GM12878 (cell line): ENCODE measurements around the gene ANAPC2. TPM values are rescaled to one million over a fixed set of nuclear protein-coding genes. Genes with fewer than 3 reads are reported as not detected.

Experiments used
- E2F8 ChIP-seq: fragments of 450-650 bp; IDR thresholded peaks from 2 replicates; pipeline ENCODE4 v1.6.1; 2018; ENCODE audit warnings: mild to moderate bottlenecking, low read depth, moderate library complexity; ENCODE audit not compliant: partially characterized antibody
- ELK1 ChIP-seq: IDR thresholded peaks from 2 replicates; pipeline ENCODE4 v1.6.1; 2012; ENCODE audit warnings: low read depth, low read length, improper control_type of control experiment
- IKZF1 ChIP-seq: fragments of 450-650 bp; conservative IDR thresholded peaks from 2 replicates; pipeline ENCODE4 v1.6.1; 2017; ENCODE audit warnings: antibody characterized with exemption, mild to moderate bottlenecking
- NBN ChIP-seq: fragments of 450-650 bp; IDR thresholded peaks from 2 replicates; pipeline ENCODE4 v1.6.1; 2016
- NR2C1 ChIP-seq: fragments of 450-650 bp; IDR thresholded peaks from 2 replicates; pipeline ENCODE4 v1.6.1; 2017; ENCODE audit warnings: antibody characterized with exemption, mild to moderate bottlenecking, moderate library complexity
- PAX5 ChIP-seq: IDR thresholded peaks from 2 replicates; pipeline ENCODE4 v1.6.1; 2011; ENCODE audit warnings: low read depth, low read length, borderline replicate concordance
- POLR2AphosphoS5 ChIP-seq: IDR thresholded peaks from 2 replicates; pipeline ENCODE4 v1.6.1; 2011; ENCODE audit warnings: mild to moderate bottlenecking, low read length, inconsistent platforms
- POU2F2 ChIP-seq: IDR thresholded peaks from 3 replicates; pipeline ENCODE4 v1.6.1; 2011; ENCODE audit warnings: low read depth, mild to moderate bottlenecking, low read length, borderline replicate concordance
- RELA ChIP-seq: fragments of 450-650 bp; IDR thresholded peaks from 2 replicates; pipeline ENCODE4 v1.8.0; 2014; ENCODE audit warnings: borderline replicate concordance; ENCODE audit not compliant: partially characterized antibody
- RELB ChIP-seq: fragments of 450-650 bp; IDR thresholded peaks from 2 replicates; pipeline ENCODE4 v1.6.1; 2017; ENCODE audit warnings: low read depth, mild to moderate bottlenecking, moderate library complexity
- SREBF2 ChIP-seq: IDR thresholded peaks from 2 replicates; pipeline ENCODE4 v1.6.1; 2012; ENCODE audit warnings: mild to moderate bottlenecking, low read length
- ZBTB11 ChIP-seq: fragments of 450-650 bp; formaldehyde crosslinking; IDR thresholded peaks from 2 replicates; pipeline ENCODE4 v1.5.0; 2022; ENCODE audit warnings: mild to moderate bottlenecking, missing genetic modification characterization
- ZNF687 ChIP-seq: fragments of 450-650 bp; IDR thresholded peaks from 2 replicates; pipeline ENCODE4 v1.6.1; 2017; ENCODE audit warnings: mild to moderate bottlenecking, moderate library complexity
- ZSCAN29 ChIP-seq: fragments of 450-650 bp; IDR thresholded peaks from 2 replicates; pipeline ENCODE4 v1.6.1; 2017; ENCODE audit warnings: mild to moderate bottlenecking, moderate library complexity
- polyA plus RNA-seq, 11 experiments: library from polyadenylated mRNA; depleted of rRNA in 4 of 11; unstranded in 6 of 11; stranded (reverse) in 5 of 11; fragments of >200 nt; fragmentation: Nextera tagmentation in 4 of 11; fragmentation: Illumina TruSeq in 1 of 11; extraction: Ambion mirVana in 4 of 11; extraction: Trizol in 1 of 11; gene quantifications; 1 replicate in 1 of 11; 2 replicates in 10 of 11; pipeline versions ENCODE4 v1.2.1 to v1.2.3, GENCODE V29; 2011 to 2016; ENCODE audit warnings: inconsistent platforms in 2 of 11, missing spikeins in 2 of 11, low read depth in 1 of 11
- total RNA-seq, 4 experiments: library from RNA; depleted of rRNA in 3 of 4; stranded (reverse); fragments of >200 nt in 3 of 4; fragmentation: Illumina TruSeq in 1 of 4; extraction: Trizol in 1 of 4; gene quantifications; 2 replicates each; pipeline versions ENCODE4 v1.2.1 to v1.2.3, GENCODE V29; 2013 to 2021

Gene ANAPC2
- total and polyA plus RNA-seq, 10 of the 15 experiments (the other 5 are each of a cell fraction or from before 2014, with no cell fraction given) = 0.03 to 65.2 (median 20.5) TPM

- TF ChIP-seq ZBTB11 (CRISPR knock-in tag) (peak; percentile 57; the same call in 1 of the 2 replicates), RELA (peak; percentile 69), ZSCAN29 (peak; percentile 60; the same call in 1 of the 2 replicates), NR2C1 (peak; percentile 58), POLR2AphosphoS5 (peak; percentile 84; the same call in 1 of the 2 replicates), SREBF2 (no peak), RELB (peak; percentile 94), PAX5 (0 out of 2 replicates have a peak, but pooled peaks have one; percentile 18), POU2F2 (peak; percentile 78; the same call in 1 of the 3 replicates), NBN (peak; percentile 54; the same call in 1 of the 2 replicates), IKZF1 (peak; percentile 87), E2F8 (peak; percentile 92), ELK1 (peak; percentile 94), ZNF687 (peak; percentile 71)
These were observed 17.0 kb upstream of the ANAPC2 start, which contains the start of the genes NDOR1 and TMEM203 (continued) for GRCh38 chr9:137205126-137206069.
